Measurements from ENCODE around the gene TMC6.
A peak's percentile ranks its signal among the peaks of the same experiment; 100 is the strongest.

The TMC6 gene

GRCh38 chr17:78143214-78144146 is 14.9 kb upstream of the TMC6 start:
- H3K27me3 ChIP-seq (ENCODE audit: control insufficient read depth in 1 of 2, insufficient read depth in 1 of 2, low read length in 2 of 2): peaks cover 0 to 18% of the 10 kb centered on the region in 2 experiments
- no peaks in the 10 kb centered on the region for H3K9me3 ChIP-seq (ENCODE audit: control insufficient read depth, low read length)
- peak overlapping the region; percentile 91 to 96 for H2BK12ac ChIP-seq (ENCODE audit: low read length in 2 of 2)
- H2BK5ac ChIP-seq (ENCODE audit: low read depth, low read length, poor library complexity, severe bottlenecking): no peak overlapping the region
- H3K4me1 ChIP-seq (ENCODE audit: control insufficient read depth, insufficient read depth, low read depth, low read length): peaks cover 42% of the 10 kb centered on the region
- peak overlapping the region; percentile 52 for H2BK120ac ChIP-seq (ENCODE audit: low read depth, low read length)
- peak overlapping the region; percentile 70 for H4K91ac ChIP-seq (ENCODE audit: low read length)
- no peak overlapping the region for H3K27ac ChIP-seq (ENCODE audit: low read length, poor library complexity, severe bottlenecking)
- DNase-seq: no peak
- no peak overlapping the region for H3K23ac ChIP-seq (ENCODE audit: low read length in 2 of 2)
- H2AFZ ChIP-seq (ENCODE audit: low read depth, low read length): no peak overlapping the region
- no peaks in the 10 kb centered on the region for H3K79me1 ChIP-seq (replicated peaks; ENCODE audit: low read length, poor library complexity, severe bottlenecking)
- peak overlapping the region; percentile 47 to 75 for H3K18ac ChIP-seq (ENCODE audit: low read depth in 1 of 2, low read length in 2 of 2)
- peak overlapping the region; percentile 41 for H4K8ac ChIP-seq (ENCODE audit: low read length)
- H2AK5ac ChIP-seq (ENCODE audit: low read length, severe bottlenecking): peak overlapping the region; percentile 37
- peak overlapping the region in 1 of 2 experiments; percentile 22 for H3K14ac ChIP-seq (ENCODE audit: low read length in 2 of 2)
- H3K4me2 ChIP-seq (ENCODE audit: low read length, poor library complexity, severe bottlenecking): no peak overlapping the region
- H3K4ac ChIP-seq (ENCODE audit: low read depth in 1 of 2, low read length in 2 of 2): peak overlapping the region; percentile 49 to 71
- H3K9ac ChIP-seq (ENCODE audit: low read length): no peak overlapping the region
- 93% methylated on average over 21 of the region's 21 CpGs for WGBS
- H2BK15ac ChIP-seq (ENCODE audit: low read depth, poor library complexity, severe bottlenecking): peak overlapping the region; percentile 33
- no peak overlapping the region for H3K4me3 ChIP-seq (ENCODE audit: insufficient read depth in 1 of 2, low read depth in 1 of 2, low read length in 2 of 2)
- no peaks in the 10 kb centered on the region for H3K36me3 ChIP-seq (ENCODE audit: control insufficient read depth in 1 of 2, insufficient read depth in 2 of 2, low read depth in 1 of 2, low read length in 2 of 2)

GRCh38 chr17:78142119-78142861 is 13.7 kb upstream of the TMC6 start:
- Histone ChIP-seq H2BK15ac (ENCODE audit: low read depth, poor library complexity, severe bottlenecking) (peak overlapping the region; percentile 31), H2BK5ac (ENCODE audit: low read depth, low read length, poor library complexity, severe bottlenecking) (no peak overlapping the region), H3K23ac (ENCODE audit: low read length in 2 of 2) (no peak overlapping the region), H4K91ac (ENCODE audit: low read length) (no peak overlapping the region), H3K4me2 (ENCODE audit: low read length, poor library complexity, severe bottlenecking) (no peak overlapping the region), H3K9me3 (ENCODE audit: control insufficient read depth, low read length) (no peaks in the 10 kb centered on the region), H3K14ac (ENCODE audit: low read length in 2 of 2) (no peak overlapping the region), H2BK12ac (ENCODE audit: low read length in 2 of 2) (peak overlapping the region in 1 of 2 experiments; percentile 40), H3K79me1 (replicated peaks; ENCODE audit: low read length, poor library complexity, severe bottlenecking) (no peaks in the 10 kb centered on the region), H2AK5ac (ENCODE audit: low read length, severe bottlenecking) (no peak overlapping the region), H3K36me3 (ENCODE audit: control insufficient read depth in 1 of 2, insufficient read depth in 2 of 2, low read depth in 1 of 2, low read length in 2 of 2) (no peaks in the 10 kb centered on the region), H3K27ac (ENCODE audit: low read length, poor library complexity, severe bottlenecking) (no peak overlapping the region), H3K27me3 (ENCODE audit: control insufficient read depth in 1 of 2, insufficient read depth in 1 of 2, low read length in 2 of 2) (peaks cover 0 to 22% of the 10 kb centered on the region in 2 experiments), H3K9ac (ENCODE audit: low read length) (no peak overlapping the region), H3K18ac (ENCODE audit: low read depth in 1 of 2, low read length in 2 of 2) (peak overlapping the region in 1 of 2 experiments; percentile 49), H3K4me3 (ENCODE audit: insufficient read depth in 1 of 2, low read depth in 1 of 2, low read length in 2 of 2) (no peak overlapping the region), H3K4me1 (ENCODE audit: control insufficient read depth, insufficient read depth, low read depth, low read length) (peaks cover 42% of the 10 kb centered on the region), H2AFZ (ENCODE audit: low read depth, low read length) (no peak overlapping the region), H3K4ac (ENCODE audit: low read depth in 1 of 2, low read length in 2 of 2) (no peak overlapping the region), H4K8ac (ENCODE audit: low read length) (no peak overlapping the region), H2BK120ac (ENCODE audit: low read depth, low read length) (no peak overlapping the region)
- WGBS: 76% methylated on average over 16 of the region's 16 CpGs
- peak; percentile 60 for DNase-seq

GRCh38 chr17:78141437-78142118 is 13.0 kb upstream of the TMC6 start:
- Histone ChIP-seq H3K4me2 (ENCODE audit: low read length, poor library complexity, severe bottlenecking) (no peak overlapping the region), H3K18ac (ENCODE audit: low read depth in 1 of 2, low read length in 2 of 2) (peak overlapping the region in 1 of 2 experiments; percentile 48), H2BK120ac (ENCODE audit: low read depth, low read length) (no peak overlapping the region), H3K4me1 (ENCODE audit: control insufficient read depth, insufficient read depth, low read depth, low read length) (peaks cover 42% of the 10 kb centered on the region), H3K4ac (ENCODE audit: low read depth in 1 of 2, low read length in 2 of 2) (no peak overlapping the region), H2AFZ (ENCODE audit: low read depth, low read length) (no peak overlapping the region), H2BK12ac (ENCODE audit: low read length in 2 of 2) (peak overlapping the region in 1 of 2 experiments; percentile 45), H3K79me1 (replicated peaks; ENCODE audit: low read length, poor library complexity, severe bottlenecking) (no peaks in the 10 kb centered on the region), H4K8ac (ENCODE audit: low read length) (no peak overlapping the region), H3K27ac (ENCODE audit: low read length, poor library complexity, severe bottlenecking) (no peak overlapping the region), H3K23ac (ENCODE audit: low read length in 2 of 2) (no peak overlapping the region), H3K9me3 (ENCODE audit: control insufficient read depth, low read length) (no peaks in the 10 kb centered on the region), H2BK5ac (ENCODE audit: low read depth, low read length, poor library complexity, severe bottlenecking) (no peak overlapping the region), H3K14ac (ENCODE audit: low read length in 2 of 2) (peak overlapping the region in 1 of 2 experiments; percentile 53), H3K9ac (ENCODE audit: low read length) (no peak overlapping the region), H3K27me3 (ENCODE audit: control insufficient read depth in 1 of 2, insufficient read depth in 1 of 2, low read length in 2 of 2) (peaks cover 0 to 18% of the 10 kb centered on the region in 2 experiments), H4K91ac (ENCODE audit: low read length) (no peak overlapping the region), H3K4me3 (ENCODE audit: insufficient read depth in 1 of 2, low read depth in 1 of 2, low read length in 2 of 2) (no peak overlapping the region), H3K36me3 (ENCODE audit: control insufficient read depth in 1 of 2, insufficient read depth in 2 of 2, low read depth in 1 of 2, low read length in 2 of 2) (no peaks in the 10 kb centered on the region), H2AK5ac (ENCODE audit: low read length, severe bottlenecking) (no peak overlapping the region), H2BK15ac (ENCODE audit: low read depth, poor library complexity, severe bottlenecking) (no peak overlapping the region)
- WGBS: 89% methylated on average over 20 of the region's 20 CpGs
- no peak for DNase-seq
